Endothelial cell (in vitro differentiated cells): ENCODE data around the gene ASB2. TPM values are rescaled to one million over a fixed set of nuclear protein-coding genes. Genes with fewer than 3 reads are reported as not detected.

Experiments
- DNase-seq: peaks from one replicate; pipeline ENCODE4 v3.0.0; 2021; ENCODE audit warnings: low spot score
- H3K27ac Mint-ChIP-seq: one replicate; pipeline ENCODE4 v1.8.0; 2021; ENCODE audit warnings: mixed read lengths, inconsistent platforms; ENCODE audit not compliant: unreplicated experiment
- H3K27me3 Mint-ChIP-seq: one replicate; pipeline ENCODE4 v1.8.0; 2021; ENCODE audit warnings: mild to moderate bottlenecking, moderate library complexity, mixed read lengths, inconsistent platforms; ENCODE audit not compliant: unreplicated experiment
- H3K36me3 Mint-ChIP-seq: one replicate; pipeline ENCODE4 v1.8.0; 2021; ENCODE audit warnings: mild to moderate bottlenecking, low read depth, mixed read lengths, inconsistent platforms; ENCODE audit not compliant: unreplicated experiment
- H3K4me1 Mint-ChIP-seq: one replicate; pipeline ENCODE4 v1.8.0; 2021; ENCODE audit warnings: mild to moderate bottlenecking, mixed read lengths, inconsistent platforms; ENCODE audit not compliant: unreplicated experiment
- H3K4me3 Mint-ChIP-seq: one replicate; pipeline ENCODE4 v1.8.0; 2021; ENCODE audit warnings: mild to moderate bottlenecking, mixed read lengths, inconsistent platforms; ENCODE audit not compliant: unreplicated experiment
- H3K9me3 Mint-ChIP-seq: one replicate; pipeline ENCODE4 v1.8.0; 2021; ENCODE audit warnings: mixed read lengths, inconsistent platforms; ENCODE audit not compliant: unreplicated experiment
- CTCF ChIP-seq: fragments of 200-600 bp; sonication (generic); IDR thresholded peaks from one replicate; pipeline ENCODE4 v1.5.0; 2021; ENCODE audit warnings: antibody characterized with exemption; ENCODE audit not compliant: unreplicated experiment
- total RNA-seq: library from RNA; stranded (reverse); fragmentation: NEBNext Ultra II Directional; extraction: Animal tissue kit (Norgen Biotek cat#: 25700); gene quantifications from one replicate; pipeline ENCODE4 v1.2.1, GENCODE V29; 2021; ENCODE audit not compliant: unreplicated experiment

ASB2 gene
- total RNA-seq, 1 donor from 2014 or later: not detected

GRCh38 chr14:93953739-93954515, 22.4 kb downstream of the ASB2 start:
- Mint-ChIP-seq H3K36me3 (no peaks in the 10 kb centered on the region), H3K27me3 (peaks cover 5% of the 10 kb centered on the region), H3K4me3 (no peak overlapping the region), H3K4me1 (peaks cover under 1% of the 10 kb centered on the region), H3K27ac (no peak overlapping the region), H3K9me3 (no peaks in the 10 kb centered on the region)
- no peak for DNase-seq
- TF ChIP-seq CTCF: no peak

- H3K36me3 Mint-ChIP-seq: no peaks in the 10 kb centered on the region
- peaks cover 5% of the 10 kb centered on the region for H3K27me3 Mint-ChIP-seq
- no peak for TF ChIP-seq CTCF
- no peaks in the 10 kb centered on the region for H3K9me3 Mint-ChIP-seq
- no peak for DNase-seq
- H3K4me1 Mint-ChIP-seq: no peaks in the 10 kb centered on the region
- no peak overlapping the region for H3K4me3 Mint-ChIP-seq
- H3K27ac Mint-ChIP-seq: no peak overlapping the region
Measured at GRCh38 chr14:93953263-93953662, 23.1 kb downstream of the ASB2 start.

GRCh38 chr14:93952829-93953228, 23.5 kb downstream of the ASB2 start:
- no peak overlapping the region for H3K27ac Mint-ChIP-seq
- H3K9me3 Mint-ChIP-seq: no peaks in the 10 kb centered on the region
- no peak overlapping the region for H3K4me3 Mint-ChIP-seq
- H3K4me1 Mint-ChIP-seq: no peaks in the 10 kb centered on the region
- no peak for DNase-seq
- no peak for TF ChIP-seq CTCF
- H3K36me3 Mint-ChIP-seq: no peaks in the 10 kb centered on the region
- H3K27me3 Mint-ChIP-seq: peaks cover 5% of the 10 kb centered on the region

GRCh38 chr14:93951635-93952540, 24.5 kb downstream of the ASB2 start:
- Mint-ChIP-seq H3K36me3 (no peaks in the 10 kb centered on the region), H3K27ac (no peak overlapping the region), H3K4me3 (no peak overlapping the region), H3K4me1 (no peaks in the 10 kb centered on the region), H3K27me3 (peaks cover 5% of the 10 kb centered on the region), H3K9me3 (no peaks in the 10 kb centered on the region)
- no peak for TF ChIP-seq CTCF
- no peak for DNase-seq
